ENCODE results near the gene WTIP.
"Not testable (repeated sequence)": the region's sequence is repeated elsewhere in the genome, so short reads cannot be mapped to it uniquely, and the experiment has no call there.

WTIP gene

GRCh38 chr19:34475975-34476594 lies 5.5 kb upstream of the WTIP start:
- no peaks in the 10 kb centered on the region for H3K9me2 ChIP-seq (replicated peaks; ENCODE audit: insufficient read depth, low read length)
- H3K79me2 ChIP-seq (ENCODE audit: insufficient read depth, low read length) = no peaks in the 10 kb centered on the region
- no peak overlapping the region for H3K9ac ChIP-seq (ENCODE audit: low read length)
- H3K27ac ChIP-seq (ENCODE audit: low read depth, low read length) = no peak overlapping the region
- no peak overlapping the region for H3K4me2 ChIP-seq (ENCODE audit: low read depth, low read length, poor library complexity, severe bottlenecking)
- no peaks in the 10 kb centered on the region for H3K27me3 ChIP-seq (ENCODE audit: low read length)
- 0 out of 2 replicates have a peak, but pooled peaks cover 4% of the 10 kb centered on the region for H3K36me3 ChIP-seq (ENCODE audit: low read length)
- no peaks in the 10 kb centered on the region for H3K9me3 ChIP-seq (ENCODE audit: insufficient read depth, low read length)
- TF ChIP-seq EZH2phosphoT487 (conservative IDR thresholded peaks at IDR 0.05; ENCODE audit: low read length) (no peak), CTCF (IDR thresholded peaks at IDR 0.05; ENCODE audit: insufficient read depth, low read length, poor library complexity, severe bottlenecking) (no peak)
- H2AFZ ChIP-seq (ENCODE audit: low read depth, low read length, severe bottlenecking) = no peak overlapping the region
- H3K4me3 ChIP-seq (ENCODE audit: insufficient read depth, low read length, poor library complexity, severe bottlenecking) = no peak overlapping the region
- peaks cover 12% of the 10 kb centered on the region; the same call in 1 of the 2 replicates for H3F3A ChIP-seq (ENCODE audit: insufficient read depth)
- H4K20me1 ChIP-seq (ENCODE audit: low read depth, low read length) = no peaks in the 10 kb centered on the region

- not testable (repeated sequence) for H3K79me2 ChIP-seq (ENCODE audit: insufficient read depth, low read length); H3K4me3 ChIP-seq (ENCODE audit: insufficient read depth, low read length, poor library complexity, severe bottlenecking); H2AFZ ChIP-seq (ENCODE audit: low read depth, low read length, severe bottlenecking); H4K20me1 ChIP-seq (ENCODE audit: low read depth, low read length); H3K27ac ChIP-seq (ENCODE audit: low read depth, low read length); H3K27me3 ChIP-seq (ENCODE audit: low read length); H3K4me2 ChIP-seq (ENCODE audit: low read depth, low read length, poor library complexity, severe bottlenecking); H3K9me3 ChIP-seq (ENCODE audit: insufficient read depth, low read length); H3K9me2 ChIP-seq (replicated peaks; ENCODE audit: insufficient read depth, low read length); H3K36me3 ChIP-seq (ENCODE audit: low read length); H3K9ac ChIP-seq (ENCODE audit: low read length)
- H3F3A ChIP-seq (ENCODE audit: insufficient read depth) = peaks cover 12% of the 10 kb centered on the region; the same call in 1 of the 2 replicates
Observed at GRCh38 chr19:34478496-34478895, 3.1 kb upstream of the WTIP start.

GRCh38 chr19:34479396-34479795 lies 2.2 kb upstream of the WTIP start:
- no peaks in the 10 kb centered on the region for H3K9me2 ChIP-seq (replicated peaks; ENCODE audit: insufficient read depth, low read length)
- H3F3A ChIP-seq (ENCODE audit: insufficient read depth) = peaks cover 12% of the 10 kb centered on the region; the same call in 1 of the 2 replicates
- no peaks in the 10 kb centered on the region for H3K36me3 ChIP-seq (ENCODE audit: low read length)
- H3K9me3 ChIP-seq (ENCODE audit: insufficient read depth, low read length) = no peaks in the 10 kb centered on the region
- TF ChIP-seq EZH2phosphoT487 (conservative IDR thresholded peaks at IDR 0.05; ENCODE audit: low read length) (no peak), CTCF (IDR thresholded peaks at IDR 0.05; ENCODE audit: insufficient read depth, low read length, poor library complexity, severe bottlenecking) (no peak)
- no peaks in the 10 kb centered on the region for H4K20me1 ChIP-seq (ENCODE audit: low read depth, low read length)
- no peaks in the 10 kb centered on the region for H3K27me3 ChIP-seq (ENCODE audit: low read length)
- H2AFZ ChIP-seq (ENCODE audit: low read depth, low read length, severe bottlenecking) = no peak overlapping the region
- no peaks in the 10 kb centered on the region for H3K79me2 ChIP-seq (ENCODE audit: insufficient read depth, low read length)
- H3K9ac ChIP-seq (ENCODE audit: low read length) = no peak overlapping the region
- no peak overlapping the region for H3K4me2 ChIP-seq (ENCODE audit: low read depth, low read length, poor library complexity, severe bottlenecking)
- H3K4me3 ChIP-seq (ENCODE audit: insufficient read depth, low read length, poor library complexity, severe bottlenecking) = no peak overlapping the region
- no peak overlapping the region for H3K27ac ChIP-seq (ENCODE audit: low read depth, low read length)

GRCh38 chr19:34480491-34480890 lies 1.1 kb upstream of the WTIP start:
- Histone ChIP-seq H3K27me3 (ENCODE audit: low read length) (no peaks in the 10 kb centered on the region), H3K9ac (ENCODE audit: low read length) (no peak overlapping the region), H2AFZ (ENCODE audit: low read depth, low read length, severe bottlenecking) (no peak overlapping the region), H4K20me1 (ENCODE audit: low read depth, low read length) (no peaks in the 10 kb centered on the region), H3K79me2 (ENCODE audit: insufficient read depth, low read length) (no peaks in the 10 kb centered on the region), H3K9me2 (replicated peaks; ENCODE audit: insufficient read depth, low read length) (no peaks in the 10 kb centered on the region), H3F3A (ENCODE audit: insufficient read depth) (peaks cover 4% of the 10 kb centered on the region; the same call in 1 of the 2 replicates), H3K27ac (ENCODE audit: low read depth, low read length) (no peak overlapping the region), H3K36me3 (ENCODE audit: low read length) (no peaks in the 10 kb centered on the region), H3K4me2 (ENCODE audit: low read depth, low read length, poor library complexity, severe bottlenecking) (no peak overlapping the region), H3K4me3 (ENCODE audit: insufficient read depth, low read length, poor library complexity, severe bottlenecking) (no peak overlapping the region), H3K9me3 (ENCODE audit: insufficient read depth, low read length) (no peaks in the 10 kb centered on the region)
- no peak for TF ChIP-seq EZH2phosphoT487 (conservative IDR thresholded peaks at IDR 0.05; ENCODE audit: low read length)

Data from SU-DHL-6 (cell line).